HEK293 (cell line): ENCODE data around the gene EIF4G3.

Experiments
- SP2 ChIP-seq: fragments of 450-650 bp; formaldehyde crosslinking; IDR thresholded peaks from 2 replicates; pipeline ENCODE4 v1.5.1; 2016; ENCODE audit warnings: missing biosample characterization, missing genetic modification characterization
- ZBTB17 ChIP-seq: fragments of 450-650 bp; formaldehyde crosslinking; IDR thresholded peaks from 2 replicates; pipeline ENCODE4 v1.5.1; 2016; ENCODE audit warnings: missing biosample characterization, missing genetic modification characterization
- ZNF335 ChIP-seq: fragments of 450-650 bp; formaldehyde crosslinking; conservative IDR thresholded peaks from 2 replicates; pipeline ENCODE4 v1.5.1; 2016; ENCODE audit warnings: missing biosample characterization, missing genetic modification characterization
- ZNF530 ChIP-seq: fragments of 450-650 bp; formaldehyde crosslinking; IDR thresholded peaks from 2 replicates; pipeline ENCODE4 v1.5.1; 2016; ENCODE audit warnings: low read depth, missing biosample characterization, missing genetic modification characterization
- ZNF596 ChIP-seq: fragments of 450-650 bp; IDR thresholded peaks from 2 replicates; pipeline ENCODE4 v1.5.0; 2018; ENCODE audit warnings: missing biosample characterization, mild to moderate bottlenecking, missing genetic modification characterization, moderate library complexity
- TF ChIP-seq, protein P1 (sequence below): fragments of 450-650 bp; formaldehyde crosslinking; IDR thresholded peaks from 2 replicates; pipeline ENCODE4 v1.5.1; 2016; ENCODE audit warnings: missing biosample characterization, missing genetic modification characterization

GRCh38 chr1:20896826-20897225 lies 279.9 kb downstream of the EIF4G3 start:
- TF ChIP-seq ZNF530 (tag by site-specific recombination) (no peak), ZBTB17 (tag by site-specific recombination) (no peak), ZNF335 (tag by site-specific recombination) (no peak), SP2 (no peak), ZNF596 (tag by site-specific recombination) (no peak)
- TF ChIP-seq, protein P1, sequence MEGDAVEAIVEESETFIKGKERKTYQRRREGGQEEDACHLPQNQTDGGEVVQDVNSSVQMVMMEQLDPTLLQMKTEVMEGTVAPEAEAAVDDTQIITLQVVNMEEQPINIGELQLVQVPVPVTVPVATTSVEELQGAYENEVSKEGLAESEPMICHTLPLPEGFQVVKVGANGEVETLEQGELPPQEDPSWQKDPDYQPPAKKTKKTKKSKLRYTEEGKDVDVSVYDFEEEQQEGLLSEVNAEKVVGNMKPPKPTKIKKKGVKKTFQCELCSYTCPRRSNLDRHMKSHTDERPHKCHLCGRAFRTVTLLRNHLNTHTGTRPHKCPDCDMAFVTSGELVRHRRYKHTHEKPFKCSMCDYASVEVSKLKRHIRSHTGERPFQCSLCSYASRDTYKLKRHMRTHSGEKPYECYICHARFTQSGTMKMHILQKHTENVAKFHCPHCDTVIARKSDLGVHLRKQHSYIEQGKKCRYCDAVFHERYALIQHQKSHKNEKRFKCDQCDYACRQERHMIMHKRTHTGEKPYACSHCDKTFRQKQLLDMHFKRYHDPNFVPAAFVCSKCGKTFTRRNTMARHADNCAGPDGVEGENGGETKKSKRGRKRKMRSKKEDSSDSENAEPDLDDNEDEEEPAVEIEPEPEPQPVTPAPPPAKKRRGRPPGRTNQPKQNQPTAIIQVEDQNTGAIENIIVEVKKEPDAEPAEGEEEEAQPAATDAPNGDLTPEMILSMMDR = no peak
